Stimulated activated naive B cell treated with anti-CD40 and anti-IgM and Interleukin-4, amounts not matched to agents 10 μg/mL and 1 μg/mL and 100 μg/mL, for 72 hours (primary cell): Measurements from ENCODE around the gene DCT.

Source experiments
- ATAC-seq, 2 donors: fragments of 150-1000 bp; cut with Tn5 transposase; replicated peaks; 2 replicates each; pipeline ENCODE4 v1.10.0; 2021; ENCODE audit warnings: moderate library complexity in 1 of 2
- DNase-seq: peaks from one replicate; pipeline ENCODE4 v3.0.0; 2021
- H3K27ac Mint-ChIP-seq: one replicate; pipeline ENCODE4 v1.8.0; 2022; ENCODE audit warnings: mild to moderate bottlenecking, mixed read lengths
- H3K27me3 Mint-ChIP-seq, 2 donors: one replicate each; pipeline ENCODE4 v1.8.0; 2022; ENCODE audit warnings: mixed read lengths in 2 of 2
- H3K36me3 Mint-ChIP-seq, 2 donors: one replicate each; pipeline ENCODE4 v1.8.0; 2022; ENCODE audit warnings: mixed read lengths in 2 of 2, mild to moderate bottlenecking in 1 of 2
- H3K4me1 Mint-ChIP-seq, 2 donors: one replicate each; pipeline ENCODE4 v1.8.0; 2022; ENCODE audit warnings: mixed read lengths in 2 of 2, mild to moderate bottlenecking in 1 of 2
- H3K4me3 Mint-ChIP-seq, 2 donors: one replicate each; pipeline ENCODE4 v1.8.0; 2022; ENCODE audit warnings: mild to moderate bottlenecking in 2 of 2, mixed read lengths in 2 of 2, moderate library complexity in 1 of 2
- H3K9me3 Mint-ChIP-seq, 2 donors: one replicate each; pipeline ENCODE4 v1.8.0; 2022; ENCODE audit warnings: mixed read lengths in 2 of 2, mild to moderate bottlenecking in 1 of 2

Gene DCT

GRCh38 chr13:94400874-94401273 is 78.6 kb downstream of the DCT start:
- DNase-seq = no peak
- peaks cover 0 to 1% of the 10 kb centered on the region in 2 donors for H3K9me3 Mint-ChIP-seq
- H3K27ac Mint-ChIP-seq = no peak overlapping the region
- peaks cover 0 to 2% of the 10 kb centered on the region in 2 donors for H3K4me1 Mint-ChIP-seq
- no peak for ATAC-seq
- H3K36me3 Mint-ChIP-seq = no peaks in the 10 kb centered on the region
- peaks cover 0 to 5% of the 10 kb centered on the region in 2 donors for H3K27me3 Mint-ChIP-seq
- no peak overlapping the region for H3K4me3 Mint-ChIP-seq

GRCh38 chr13:94399812-94400211 is 79.7 kb downstream of the DCT start:
- no peak for ATAC-seq
- Mint-ChIP-seq H3K27me3 (peaks cover 0 to 5% of the 10 kb centered on the region in 2 donors), H3K4me3 (no peak overlapping the region), H3K9me3 (peaks cover 0 to 1% of the 10 kb centered on the region in 2 donors), H3K27ac (no peak overlapping the region), H3K36me3 (no peaks in the 10 kb centered on the region), H3K4me1 (peaks cover 0 to 9% of the 10 kb centered on the region in 2 donors)
- no peak for DNase-seq

GRCh38 chr13:94395860-94396259 is 83.6 kb downstream of the DCT start:
- Mint-ChIP-seq H3K36me3 (no peaks in the 10 kb centered on the region), H3K4me3 (no peak overlapping the region)

GRCh38 chr13:94394723-94395122 is 84.8 kb downstream of the DCT start:
- H3K4me1 Mint-ChIP-seq = peaks cover 0 to 9% of the 10 kb centered on the region in 2 donors
- H3K36me3 Mint-ChIP-seq = no peaks in the 10 kb centered on the region
- peaks cover 0 to 1% of the 10 kb centered on the region in 2 donors for H3K9me3 Mint-ChIP-seq
- ATAC-seq (no peak), DNase-seq (no peak)
- H3K4me3 Mint-ChIP-seq = no peak overlapping the region
- peaks cover 0 to 5% of the 10 kb centered on the region in 2 donors for H3K27me3 Mint-ChIP-seq
- H3K27ac Mint-ChIP-seq = no peak overlapping the region

More at GRCh38 chr13:94395860-94396259, 83.6 kb downstream of the DCT start:
- H3K4me1 Mint-ChIP-seq = peaks cover 0 to 9% of the 10 kb centered on the region in 2 donors
- DNase-seq = no peak
- no peak overlapping the region for H3K27ac Mint-ChIP-seq
- H3K9me3 Mint-ChIP-seq = peaks cover 0 to 1% of the 10 kb centered on the region in 2 donors
- H3K27me3 Mint-ChIP-seq = peaks cover 0 to 5% of the 10 kb centered on the region in 2 donors
- peak; percentile 65 to 78 for ATAC-seq

GRCh38 chr13:94390881-94391280 is 88.6 kb downstream of the DCT start:
- Mint-ChIP-seq H3K36me3 (no peaks in the 10 kb centered on the region), H3K27ac (no peak overlapping the region), H3K4me3 (no peak overlapping the region), H3K27me3 (no peaks in the 10 kb centered on the region), H3K9me3 (no peaks in the 10 kb centered on the region), H3K4me1 (peaks cover 0 to 7% of the 10 kb centered on the region in 2 donors)
- no peak for DNase-seq
- no peak for ATAC-seq

GRCh38 chr13:94389604-94390351 is 89.7 kb downstream of the DCT start:
- Mint-ChIP-seq H3K27me3 (no peaks in the 10 kb centered on the region), H3K9me3 (no peaks in the 10 kb centered on the region), H3K4me1 (no peaks in the 10 kb centered on the region), H3K27ac (no peak overlapping the region), H3K4me3 (no peak overlapping the region), H3K36me3 (no peaks in the 10 kb centered on the region)
- DNase-seq (no peak), ATAC-seq (no peak)

GRCh38 chr13:94387047-94387446 is 92.4 kb downstream of the DCT start:
- H3K4me3 Mint-ChIP-seq = no peak overlapping the region
- peaks cover 0 to 4% of the 10 kb centered on the region in 2 donors for H3K27me3 Mint-ChIP-seq
- H3K9me3 Mint-ChIP-seq = no peaks in the 10 kb centered on the region
- no peaks in the 10 kb centered on the region for H3K4me1 Mint-ChIP-seq
- no peaks in the 10 kb centered on the region for H3K36me3 Mint-ChIP-seq
- H3K27ac Mint-ChIP-seq = no peak overlapping the region
- DNase-seq (no peak), ATAC-seq (no peak)
